HG02571 (cell line): ENCODE data around the gene BOLA3.
"Not testable (repeated sequence)": the region's sequence is repeated elsewhere in the genome, so short reads cannot be mapped to it uniquely, and the experiment has no call there.

Experiments
- ATAC-seq: cut with Tn5 transposase; IDR thresholded peaks from one replicate; pipeline ENCODE4 v1.9.1; 2021; ENCODE audit warnings: mild to moderate bottlenecking, moderate library complexity; ENCODE audit not compliant: unreplicated experiment

Gene BOLA3

DNA sequence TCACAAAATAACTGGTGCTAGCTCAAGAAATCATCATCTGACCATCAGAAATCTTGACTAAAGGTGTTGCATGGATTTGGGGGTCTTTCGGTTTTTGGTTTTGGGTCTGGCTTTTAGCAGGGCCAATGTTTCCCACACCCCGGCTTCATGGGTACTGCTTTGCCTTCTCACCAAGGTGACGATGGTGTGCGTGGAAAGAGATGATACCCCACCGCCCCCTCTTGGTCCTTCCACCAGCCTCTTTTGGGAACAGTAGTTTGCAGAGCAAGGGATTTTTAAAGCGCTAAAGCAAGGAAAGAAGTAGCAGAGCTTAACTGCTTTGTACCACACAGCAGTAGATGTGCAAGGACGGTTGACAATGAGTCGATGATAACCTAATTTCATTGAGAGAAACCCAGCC is 42.3 kb downstream of the BOLA3 start:
- no peak for ATAC-seq

DNA sequence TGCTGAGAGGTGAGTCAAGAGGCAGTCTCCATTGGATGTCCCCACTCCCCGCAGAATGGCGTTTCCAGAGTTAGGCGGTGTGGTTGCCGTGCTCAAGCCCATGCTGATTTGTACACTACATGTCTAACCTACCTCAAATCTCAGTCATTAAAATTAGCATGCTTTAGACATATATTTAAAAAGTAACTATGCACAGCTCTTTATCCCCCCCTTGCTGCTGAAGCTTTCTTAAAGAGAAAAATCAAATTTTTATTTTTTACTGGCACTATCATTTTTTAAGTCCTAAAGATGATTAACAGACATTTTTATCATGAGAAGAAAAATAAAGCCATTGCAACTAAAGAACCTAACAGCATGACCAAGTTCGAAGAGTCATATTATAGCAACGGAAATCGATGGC is 42.9 kb downstream of the BOLA3 start:
- no peak for ATAC-seq

DNA sequence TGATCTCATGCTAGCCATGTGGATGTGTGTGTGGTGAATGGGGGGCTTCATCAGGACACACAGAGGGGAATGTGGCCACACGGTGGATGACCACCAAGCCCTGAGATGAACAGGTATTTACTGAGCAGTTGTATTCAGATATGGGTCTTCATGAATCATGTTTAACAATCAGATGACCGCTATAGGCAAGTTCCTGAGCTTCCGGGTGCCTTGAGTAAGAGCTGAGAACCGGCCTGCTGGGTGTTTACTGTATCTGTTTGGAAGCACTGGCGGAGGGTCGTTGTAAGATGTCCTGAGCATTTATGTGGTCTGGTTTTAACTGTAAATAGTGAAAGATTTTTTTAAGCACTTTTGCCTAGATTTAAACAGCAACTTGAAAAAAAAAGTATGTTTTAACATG is 43.9 kb downstream of the BOLA3 start:
- no peak for ATAC-seq

GRCh38 chr2:74102516-74102915 is 45.2 kb downstream of the BOLA3 start:
- ATAC-seq = no peak

DNA sequence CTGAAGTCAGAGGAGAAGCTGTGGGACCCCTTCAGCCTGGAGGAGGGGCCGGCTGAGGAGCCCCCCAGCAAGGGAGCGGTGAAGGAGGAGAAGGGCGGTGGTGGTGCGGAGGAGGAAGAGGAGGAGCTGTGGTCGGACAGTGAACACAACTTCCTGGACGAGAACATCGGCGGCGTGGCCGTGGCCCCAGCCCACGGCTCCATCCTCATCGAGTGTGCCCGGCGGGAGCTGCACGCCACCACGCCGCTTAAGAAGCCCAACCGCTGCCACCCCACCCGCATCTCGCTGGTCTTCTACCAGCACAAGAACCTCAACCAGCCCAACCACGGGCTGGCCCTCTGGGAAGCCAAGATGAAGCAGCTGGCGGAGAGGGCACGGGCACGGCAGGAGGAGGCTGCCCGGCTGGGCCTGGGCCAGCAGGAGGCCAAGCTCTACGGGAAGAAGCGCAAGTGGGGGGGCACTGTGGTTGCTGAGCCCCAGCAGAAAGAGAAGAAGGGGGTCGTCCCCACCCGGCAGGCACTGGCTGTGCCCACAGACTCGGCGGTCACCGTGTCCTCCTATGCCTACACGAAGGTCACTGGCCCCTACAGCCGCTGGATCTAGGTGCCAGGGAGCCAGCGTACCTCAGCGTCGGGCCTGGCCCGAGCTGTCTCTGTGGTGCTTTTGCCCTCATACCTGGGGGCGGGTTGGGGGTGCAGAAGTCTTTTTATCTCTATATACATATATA is 46.0 kb downstream of the BOLA3 start:
- ATAC-seq = no peak

DNA sequence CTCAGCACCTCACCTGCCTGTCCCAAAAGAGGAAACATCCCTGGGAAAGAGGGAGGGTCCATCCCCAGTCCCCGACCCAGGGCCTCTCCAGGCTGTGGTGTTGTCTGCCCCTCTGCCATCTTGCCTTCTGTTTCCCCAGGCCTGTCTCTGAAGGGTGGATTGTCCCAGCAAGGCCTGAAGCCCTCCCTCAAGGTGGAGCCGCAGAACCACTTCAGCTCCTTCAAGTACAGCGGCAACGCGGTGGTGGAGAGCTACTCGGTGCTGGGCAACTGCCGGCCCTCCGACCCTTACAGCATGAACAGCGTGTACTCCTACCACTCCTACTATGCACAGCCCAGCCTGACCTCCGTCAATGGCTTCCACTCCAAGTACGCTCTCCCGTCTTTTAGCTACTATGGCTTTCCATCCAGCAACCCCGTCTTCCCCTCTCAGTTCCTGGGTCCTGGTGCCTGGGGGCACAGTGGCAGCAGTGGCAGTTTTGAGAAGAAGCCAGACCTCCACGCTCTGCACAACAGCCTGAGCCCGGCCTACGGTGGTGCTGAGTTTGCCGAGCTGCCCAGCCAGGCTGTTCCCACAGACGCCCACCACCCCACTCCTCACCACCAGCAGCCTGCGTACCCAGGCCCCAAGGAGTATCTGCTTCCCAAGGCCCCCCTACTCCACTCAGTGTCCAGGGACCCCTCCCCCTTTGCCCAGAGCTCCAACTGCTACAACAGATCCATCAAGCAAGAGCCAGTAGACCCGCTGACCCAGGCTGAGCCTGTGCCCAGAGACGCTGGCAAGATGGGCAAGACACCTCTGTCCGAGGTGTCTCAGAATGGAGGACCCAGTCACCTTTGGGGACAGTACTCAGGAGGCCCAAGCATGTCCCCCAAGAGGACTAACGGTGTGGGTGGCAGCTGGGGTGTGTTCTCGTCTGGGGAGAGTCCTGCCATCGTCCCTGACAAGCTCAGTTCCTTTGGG is 47.2 kb downstream of the BOLA3 start:
- no peak for ATAC-seq

GRCh38 chr2:74099835-74100234 is 47.9 kb downstream of the BOLA3 start:
- no peak for ATAC-seq

- ATAC-seq = no peak
Observed at GRCh38 chr2:74099271-74099670, 48.4 kb downstream of the BOLA3 start.

- ATAC-seq = no peak
Observed at GRCh38 chr2:74097574-74097973, 50.1 kb downstream of the BOLA3 start.

DNA sequence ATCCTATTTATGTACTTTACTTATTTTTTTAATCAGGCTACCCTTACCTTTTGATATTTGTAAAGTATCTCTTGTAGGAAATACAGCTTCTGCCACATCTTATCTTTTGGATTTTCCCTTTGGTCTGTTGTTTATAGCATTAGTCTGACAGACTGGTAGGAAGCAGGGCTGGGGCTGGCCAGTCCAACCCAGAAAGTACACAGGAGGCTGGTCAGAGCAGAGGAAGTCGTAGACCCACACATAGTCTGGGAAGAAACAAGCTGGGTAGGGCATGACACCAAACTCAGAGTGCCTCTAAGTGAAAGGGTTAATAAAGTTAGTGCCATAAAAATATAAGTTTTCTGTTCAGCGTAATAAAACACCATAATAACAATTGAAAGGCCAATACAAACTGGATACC is 51.7 kb downstream of the BOLA3 start:
- no peak for ATAC-seq

GRCh38 chr2:74095632-74096031 is 52.1 kb downstream of the BOLA3 start:
- ATAC-seq = no peak

DNA sequence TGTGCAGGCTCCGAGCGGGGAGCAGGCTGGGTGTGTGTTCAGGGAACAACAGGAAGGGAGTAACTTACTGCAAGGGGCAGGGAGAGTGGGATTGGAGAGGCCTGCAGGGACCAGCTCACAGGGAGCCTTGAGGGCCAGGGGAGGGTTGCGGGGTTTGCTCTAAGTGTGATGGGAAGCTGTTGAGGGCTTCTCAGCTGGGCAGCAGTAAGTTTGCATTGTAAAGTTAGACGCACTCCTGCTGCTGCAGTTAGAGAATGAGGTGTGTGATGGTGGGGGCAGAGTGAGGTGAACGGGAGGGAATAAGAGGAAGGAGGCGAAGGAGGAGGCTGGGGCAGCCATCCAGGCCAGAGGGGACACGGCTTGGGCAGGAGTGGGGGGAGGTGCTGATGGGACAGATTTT is 53.4 kb downstream of the BOLA3 start:
- ATAC-seq = no peak

GRCh38 chr2:74093840-74094239 is 53.9 kb downstream of the BOLA3 start:
- no peak for ATAC-seq

GRCh38 chr2:74093426-74093825 is 54.3 kb downstream of the BOLA3 start:
- ATAC-seq = no peak

DNA sequence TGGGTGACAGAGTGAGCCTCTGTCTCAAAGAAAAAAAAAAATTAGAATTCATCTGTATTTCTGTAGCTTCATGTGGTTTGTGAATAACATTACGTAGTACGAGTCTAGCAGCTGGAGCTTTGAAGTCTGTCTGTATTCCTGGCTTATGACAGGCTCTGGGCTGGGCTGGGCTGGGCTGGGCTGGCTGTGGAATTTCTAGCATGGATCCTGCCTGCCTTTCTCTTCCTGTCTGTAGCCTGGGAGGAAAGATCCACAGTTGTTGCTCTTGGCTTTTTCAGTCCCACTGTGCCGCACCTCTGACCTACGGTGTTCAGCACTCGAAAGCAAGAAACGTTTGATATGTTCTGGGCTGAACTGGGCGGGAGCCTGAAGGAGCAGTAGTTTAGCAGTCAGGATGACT is 55.4 kb downstream of the BOLA3 start:
- ATAC-seq = no peak

GRCh38 chr2:74091391-74091790 is 56.3 kb downstream of the BOLA3 start:
- no peak for ATAC-seq

- ATAC-seq = no peak
Observed at GRCh38 chr2:74089816-74090745, 57.6 kb downstream of the BOLA3 start.

DNA sequence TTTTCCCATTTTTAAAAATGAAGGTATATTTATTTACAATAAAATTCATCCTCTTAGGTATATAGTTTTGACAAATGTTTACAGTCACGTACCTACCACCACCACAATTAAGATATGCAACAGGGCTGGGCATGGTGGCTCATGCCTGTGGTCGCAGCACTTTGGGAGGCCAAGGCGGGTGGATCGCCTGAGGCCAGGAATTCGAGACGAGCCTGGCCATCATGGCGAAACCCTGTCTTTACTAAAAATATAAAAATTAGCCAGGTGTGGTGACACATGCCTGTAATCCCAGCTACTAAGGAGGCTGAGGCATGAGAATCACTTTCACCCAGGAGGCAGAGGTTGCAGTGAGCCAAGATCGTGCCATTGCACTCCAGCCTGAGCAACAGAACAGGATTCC is 59.0 kb downstream of the BOLA3 start:
- ATAC-seq = not testable (repeated sequence)

DNA sequence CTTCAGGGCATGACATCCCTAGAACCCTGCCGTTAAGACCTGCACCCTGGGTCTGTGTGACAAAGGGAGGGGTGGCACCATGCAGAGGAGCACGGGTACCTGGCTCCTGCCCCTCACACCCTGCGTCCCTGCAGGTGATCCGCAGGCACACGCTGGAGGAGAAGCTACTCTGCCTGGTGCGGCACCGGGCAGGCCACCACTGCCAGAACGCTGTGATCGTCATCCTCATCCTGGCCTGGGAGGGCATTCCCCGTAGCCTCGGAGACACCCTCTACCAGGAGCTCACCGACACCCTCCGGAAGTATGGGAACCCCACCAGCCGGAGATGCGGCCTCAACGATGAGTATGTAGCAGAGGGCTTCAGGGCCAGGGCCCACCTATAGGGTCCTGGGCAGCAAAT is 60.0 kb downstream of the BOLA3 start:
- no peak for ATAC-seq

DNA sequence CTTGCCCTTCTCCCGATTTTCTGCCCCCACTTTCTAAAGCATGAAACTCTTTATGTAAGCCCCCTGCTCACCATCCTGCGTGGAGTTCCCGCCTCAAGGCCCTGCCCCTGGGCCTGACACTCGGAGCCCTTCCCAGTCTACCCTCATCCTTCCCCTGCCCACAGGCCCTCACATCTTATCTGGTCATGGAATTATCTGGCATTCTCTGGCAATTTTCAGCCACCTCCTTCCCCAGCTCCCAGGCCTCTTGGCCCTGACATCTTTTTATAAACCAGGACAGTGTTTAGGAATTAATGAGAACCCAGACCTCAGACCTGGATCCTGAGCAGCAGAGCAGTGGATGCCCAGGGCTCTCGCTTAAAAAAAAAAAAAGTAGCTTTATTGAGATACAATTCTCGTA is 61.7 kb downstream of the BOLA3 start:
- no peak for ATAC-seq
